22Rv1 (cell line): ENCODE measurements around the gene CCDC57.
A peak's percentile ranks its signal among the peaks of the same experiment; 100 is the strongest.

Source experiments
- H3K27ac ChIP-seq: fragments of 450-650 bp; 2 replicates; pipeline ENCODE4 v1.5.1; 2017
- ZFX ChIP-seq: fragments of 450-650 bp; IDR thresholded peaks from 2 replicates; pipeline ENCODE4 v1.6.1; 2017; ENCODE audit warnings: antibody characterized with exemption, borderline replicate concordance
- TF ChIP-seq, protein P1 (sequence below): fragments of 450-650 bp; IDR thresholded peaks from 2 replicates; pipeline ENCODE4 v1.5.1; 2017; ENCODE audit warnings: mild to moderate bottlenecking

The CCDC57 gene

DNA sequence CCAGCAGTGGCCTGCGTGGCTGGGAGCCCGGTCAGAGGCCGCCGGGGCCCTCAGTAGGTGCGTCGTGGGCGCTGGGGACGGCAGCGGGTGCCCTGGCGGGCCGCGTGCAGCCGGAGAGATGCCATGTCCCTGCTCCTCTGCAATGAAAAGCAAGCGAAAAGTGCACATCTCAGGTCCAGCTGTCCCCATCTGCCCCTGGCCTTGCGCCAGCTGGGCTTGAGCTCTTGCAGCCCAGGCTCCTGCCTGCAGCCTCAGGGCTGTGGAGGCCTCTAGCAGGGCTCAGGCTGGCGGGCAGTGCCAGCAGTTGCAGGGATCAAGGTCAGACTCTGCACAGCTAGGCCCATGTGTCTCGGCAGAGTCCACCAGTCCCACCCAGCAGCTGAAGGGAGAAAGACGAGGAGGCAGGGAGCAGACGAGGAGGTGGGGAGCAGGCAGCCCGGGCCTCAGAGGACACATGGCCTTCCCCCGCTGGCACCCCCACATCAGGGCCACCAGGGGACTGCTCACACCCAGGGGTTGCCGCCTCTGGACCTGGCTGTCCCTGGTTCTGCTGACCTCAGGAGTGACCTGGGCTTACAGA lies 27.4 kb upstream of the CCDC57 start:
- TF ChIP-seq ZFX: no peak
- TF ChIP-seq, protein P1, sequence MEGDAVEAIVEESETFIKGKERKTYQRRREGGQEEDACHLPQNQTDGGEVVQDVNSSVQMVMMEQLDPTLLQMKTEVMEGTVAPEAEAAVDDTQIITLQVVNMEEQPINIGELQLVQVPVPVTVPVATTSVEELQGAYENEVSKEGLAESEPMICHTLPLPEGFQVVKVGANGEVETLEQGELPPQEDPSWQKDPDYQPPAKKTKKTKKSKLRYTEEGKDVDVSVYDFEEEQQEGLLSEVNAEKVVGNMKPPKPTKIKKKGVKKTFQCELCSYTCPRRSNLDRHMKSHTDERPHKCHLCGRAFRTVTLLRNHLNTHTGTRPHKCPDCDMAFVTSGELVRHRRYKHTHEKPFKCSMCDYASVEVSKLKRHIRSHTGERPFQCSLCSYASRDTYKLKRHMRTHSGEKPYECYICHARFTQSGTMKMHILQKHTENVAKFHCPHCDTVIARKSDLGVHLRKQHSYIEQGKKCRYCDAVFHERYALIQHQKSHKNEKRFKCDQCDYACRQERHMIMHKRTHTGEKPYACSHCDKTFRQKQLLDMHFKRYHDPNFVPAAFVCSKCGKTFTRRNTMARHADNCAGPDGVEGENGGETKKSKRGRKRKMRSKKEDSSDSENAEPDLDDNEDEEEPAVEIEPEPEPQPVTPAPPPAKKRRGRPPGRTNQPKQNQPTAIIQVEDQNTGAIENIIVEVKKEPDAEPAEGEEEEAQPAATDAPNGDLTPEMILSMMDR: no peak
- H3K27ac ChIP-seq: peak overlapping the region; percentile 43; the same call in 1 of the 2 replicates

DNA sequence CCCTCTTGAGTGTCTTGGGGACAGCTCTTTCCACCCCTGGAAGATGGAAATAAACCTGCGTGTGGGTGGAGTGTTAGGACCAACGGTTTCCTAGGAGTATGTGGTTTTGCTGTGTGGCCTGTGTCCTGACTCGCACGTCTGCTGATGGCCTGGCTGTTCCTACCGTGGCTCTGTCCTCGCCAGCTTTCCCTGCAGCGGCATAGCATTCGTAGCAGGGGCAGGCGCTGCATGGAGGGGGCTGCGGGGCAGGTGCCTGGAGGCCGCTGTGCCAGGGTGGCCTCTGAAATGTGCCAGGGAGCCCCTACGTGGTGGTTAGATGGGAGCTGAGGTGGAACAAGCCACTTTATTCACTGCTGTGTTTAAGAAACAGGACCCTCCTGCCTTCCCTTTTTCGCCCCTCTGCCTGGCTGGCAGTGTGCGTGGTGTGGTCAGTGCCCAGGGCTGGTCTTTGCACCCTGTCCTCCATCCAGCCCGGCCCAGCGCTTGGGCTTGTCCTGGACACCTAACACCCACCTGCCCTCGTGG lies 26.8 kb upstream of the CCDC57 start:
- TF ChIP-seq ZFX: no peak
- TF ChIP-seq, protein P1: no peak
- 0 out of 2 replicates have a peak overlapping the region, but pooled peaks have one; percentile 43 for H3K27ac ChIP-seq

DNA sequence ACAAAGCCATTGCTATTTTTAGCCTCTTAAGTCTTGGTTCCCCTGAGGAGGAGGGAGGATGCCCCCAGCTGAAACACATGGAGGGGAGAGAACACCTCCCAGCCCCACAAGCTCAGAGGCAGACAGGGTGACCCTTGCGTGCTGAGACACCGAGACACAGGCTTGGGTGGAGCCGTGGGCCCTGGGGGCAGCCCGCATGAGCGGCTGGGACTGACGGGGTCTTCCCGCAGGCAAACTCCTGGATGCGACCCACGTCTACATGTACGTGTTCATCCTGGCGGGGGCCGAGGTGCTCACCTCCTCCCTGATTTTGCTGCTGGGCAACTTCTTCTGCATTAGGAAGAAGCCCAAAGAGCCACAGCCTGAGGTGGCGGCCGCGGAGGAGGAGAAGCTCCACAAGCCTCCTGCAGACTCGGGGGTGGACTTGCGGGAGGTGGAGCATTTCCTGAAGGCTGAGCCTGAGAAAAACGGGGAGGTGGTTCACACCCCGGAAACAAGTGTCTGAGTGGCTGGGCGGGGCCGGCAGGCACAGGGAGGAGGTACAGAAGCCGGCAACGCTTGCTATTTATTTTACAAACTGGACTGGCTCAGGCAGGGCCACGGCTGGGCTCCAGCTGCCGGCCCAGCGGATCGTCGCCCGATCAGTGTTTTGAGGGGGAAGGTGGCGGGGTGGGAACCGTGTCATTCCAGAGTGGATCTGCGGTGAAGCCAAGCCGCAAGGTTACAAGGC lies 26.0 kb upstream of the CCDC57 start:
- H3K27ac ChIP-seq: no peak overlapping the region
- no peak for TF ChIP-seq ZFX
- TF ChIP-seq, protein P1: no peak

DNA sequence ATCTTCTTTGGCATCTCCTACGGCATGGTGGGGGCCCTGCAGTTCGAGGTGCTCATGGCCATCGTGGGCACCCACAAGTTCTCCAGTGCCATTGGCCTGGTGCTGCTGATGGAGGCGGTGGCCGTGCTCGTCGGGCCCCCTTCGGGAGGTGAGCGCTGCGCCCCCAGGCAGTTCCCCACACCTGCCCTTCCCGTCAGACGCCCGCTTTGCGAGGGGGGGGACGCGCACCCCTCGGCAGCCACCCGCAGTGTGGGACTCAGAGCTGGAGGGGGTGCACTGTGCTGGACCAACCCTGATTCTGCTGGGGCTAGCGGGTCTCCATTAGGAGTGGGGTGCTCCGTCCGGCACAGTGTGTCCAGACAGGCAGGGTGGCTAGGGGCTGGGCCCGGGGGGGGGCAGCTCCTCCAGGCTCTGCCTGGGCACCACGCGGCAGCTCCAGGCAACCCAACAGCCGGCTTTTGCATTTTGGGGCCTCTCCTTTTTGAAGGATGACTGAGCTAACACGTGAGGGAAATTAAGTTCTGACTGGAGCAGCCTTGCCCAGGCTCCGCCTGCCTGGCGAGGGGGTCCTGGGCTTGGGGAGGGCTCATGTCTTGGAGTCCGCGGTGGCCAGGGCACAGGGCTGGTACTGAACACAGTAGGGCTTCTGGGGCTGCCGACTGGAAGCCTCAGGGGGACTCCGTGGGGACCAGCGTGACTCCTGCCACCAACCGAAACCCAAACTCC lies 25.3 kb upstream of the CCDC57 start:
- H3K27ac ChIP-seq: no peak overlapping the region

DNA sequence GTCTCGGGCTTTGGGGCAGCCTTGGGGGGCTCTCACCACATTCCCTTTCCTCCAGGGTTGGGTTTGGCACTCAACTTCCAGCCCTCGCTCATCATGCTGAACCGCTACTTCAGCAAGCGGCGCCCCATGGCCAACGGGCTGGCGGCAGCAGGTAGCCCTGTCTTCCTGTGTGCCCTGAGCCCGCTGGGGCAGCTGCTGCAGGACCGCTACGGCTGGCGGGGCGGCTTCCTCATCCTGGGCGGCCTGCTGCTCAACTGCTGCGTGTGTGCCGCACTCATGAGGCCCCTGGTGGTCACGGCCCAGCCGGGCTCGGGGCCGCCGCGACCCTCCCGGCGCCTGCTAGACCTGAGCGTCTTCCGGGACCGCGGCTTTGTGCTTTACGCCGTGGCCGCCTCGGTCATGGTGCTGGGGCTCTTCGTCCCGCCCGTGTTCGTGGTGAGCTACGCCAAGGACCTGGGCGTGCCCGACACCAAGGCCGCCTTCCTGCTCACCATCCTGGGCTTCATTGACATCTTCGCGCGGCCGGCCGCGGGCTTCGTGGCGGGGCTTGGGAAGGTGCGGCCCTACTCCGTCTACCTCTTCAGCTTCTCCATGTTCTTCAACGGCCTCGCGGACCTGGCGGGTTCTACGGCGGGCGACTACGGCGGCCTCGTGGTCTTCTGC lies 24.6 kb upstream of the CCDC57 start:
- no peak overlapping the region for H3K27ac ChIP-seq
- TF ChIP-seq ZFX: no peak
- TF ChIP-seq, protein P1: no peak

More for the DNA sequence above, 25.3 kb upstream of the CCDC57 start:
- TF ChIP-seq, protein P1: no peak
- TF ChIP-seq ZFX: no peak

DNA sequence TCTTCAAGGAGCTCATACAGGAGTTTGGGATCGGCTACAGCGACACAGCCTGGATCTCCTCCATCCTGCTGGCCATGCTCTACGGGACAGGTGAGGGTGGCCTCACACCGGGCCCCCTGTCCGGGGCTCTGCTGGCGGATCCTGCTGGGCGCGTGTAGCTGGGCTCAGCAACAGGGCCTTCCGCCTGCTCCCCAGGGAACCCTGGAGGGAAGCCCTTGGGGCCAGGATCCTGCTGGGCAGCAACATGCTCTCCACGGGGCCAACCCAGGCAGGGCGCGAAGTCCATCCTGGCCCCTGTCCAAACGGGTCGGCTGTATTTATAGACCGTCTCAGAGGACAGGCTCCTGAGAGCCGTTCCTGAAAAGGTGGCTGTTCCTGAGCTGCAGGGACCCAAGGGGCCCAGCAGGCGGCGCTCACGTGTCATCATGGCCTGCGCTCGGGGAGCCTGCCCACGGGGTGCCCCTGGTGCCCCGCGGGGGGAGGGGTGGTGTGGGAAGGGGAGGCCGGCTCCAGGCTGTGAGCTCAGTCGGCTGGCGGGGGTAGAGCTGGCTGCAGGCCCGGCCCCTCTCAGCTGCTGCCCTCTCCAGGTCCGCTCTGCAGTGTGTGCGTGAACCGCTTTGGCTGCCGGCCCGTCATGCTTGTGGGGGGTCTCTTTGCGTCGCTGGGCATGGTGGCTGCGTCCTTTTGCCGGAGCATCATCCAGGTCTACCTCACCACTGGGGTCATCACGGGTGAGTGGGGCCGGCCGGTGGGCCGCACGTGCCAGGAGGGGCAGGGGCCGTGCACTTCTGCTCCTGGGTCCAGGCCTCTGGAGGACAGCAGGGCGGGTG lies 23.7 kb upstream of the CCDC57 start:
- H3K27ac ChIP-seq: peak overlapping the region; percentile 83
- TF ChIP-seq ZFX: no peak
- TF ChIP-seq, protein P1: peak; percentile 97
